ENCODE data around the gene PHLPP1. TPM values are rescaled to one million over a fixed set of nuclear protein-coding genes. Genes with fewer than 3 reads are reported as not detected.

Gene PHLPP1
- total RNA-seq, 2 experiments from 2014 or later = 8.2 to 8.6 TPM

DNA sequence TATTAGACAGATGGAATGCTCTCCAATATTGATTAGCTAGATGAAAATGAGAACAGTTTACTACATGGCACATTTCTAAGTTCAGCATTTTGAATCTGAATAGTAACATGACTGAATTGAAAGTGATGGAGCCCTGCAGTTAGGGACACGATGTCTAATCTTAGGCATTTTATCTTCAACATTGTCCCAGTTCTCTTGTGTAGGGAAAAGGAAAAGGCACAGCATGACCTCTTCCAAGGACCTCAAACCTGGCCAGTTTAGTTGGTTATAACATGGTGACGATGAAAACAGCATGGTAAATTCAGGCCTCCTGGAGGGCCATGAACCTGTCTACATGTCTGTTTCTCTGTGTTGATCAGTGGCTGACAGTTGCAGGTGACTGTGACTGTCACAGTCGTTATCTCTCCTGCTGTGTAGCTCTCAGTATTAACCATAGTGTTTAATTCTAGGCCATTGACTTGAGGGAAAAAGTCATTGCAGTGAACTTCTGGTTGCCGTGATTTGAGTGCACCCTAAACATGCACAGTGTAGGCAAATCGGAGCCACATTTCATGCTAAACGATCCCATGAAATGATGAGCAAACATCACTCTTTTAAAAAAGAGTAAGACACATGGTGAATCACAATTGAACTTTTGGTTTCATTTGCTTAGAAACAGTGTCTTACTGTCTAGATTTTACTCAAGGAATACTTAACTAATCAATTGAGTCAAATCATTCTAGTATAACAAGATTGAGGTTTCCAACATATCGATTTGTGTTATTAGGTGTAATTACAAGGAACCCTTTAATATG lies 129.7 kb downstream of the PHLPP1 start:
- CTCF ChIA-PET = interaction anchor here (1.3 kb wide), 1 partner anchor 14 kb away, joined by 3 read pairs; no protein-coding TSS in a partner anchor
- Mint-ChIP-seq H3K27me3 (no peaks in the 10 kb centered on the region), H3K4me1 (ENCODE audit: low read depth) (peaks cover 33% of the 10 kb centered on the region), H3K4me3 (peak overlapping the region; percentile 43), H3K36me3 (ENCODE audit: low read depth) (no peaks in the 10 kb centered on the region), H3K27ac (peak overlapping the region; percentile 77), H3K9me3 (no peaks in the 10 kb centered on the region)
- DNase-seq (peak; percentile 38), ATAC-seq (peak; percentile 86)
- POLR2A ChIA-PET = no interaction called here
- intact Hi-C loops (cut with micrococcal nuclease) = loop anchor here (5.0 to 10.0 kb wide), 2 partner anchors 60 to 128 kb away; partner anchors contain the start of gene PHLPP1
- TF ChIP-seq, protein P1, sequence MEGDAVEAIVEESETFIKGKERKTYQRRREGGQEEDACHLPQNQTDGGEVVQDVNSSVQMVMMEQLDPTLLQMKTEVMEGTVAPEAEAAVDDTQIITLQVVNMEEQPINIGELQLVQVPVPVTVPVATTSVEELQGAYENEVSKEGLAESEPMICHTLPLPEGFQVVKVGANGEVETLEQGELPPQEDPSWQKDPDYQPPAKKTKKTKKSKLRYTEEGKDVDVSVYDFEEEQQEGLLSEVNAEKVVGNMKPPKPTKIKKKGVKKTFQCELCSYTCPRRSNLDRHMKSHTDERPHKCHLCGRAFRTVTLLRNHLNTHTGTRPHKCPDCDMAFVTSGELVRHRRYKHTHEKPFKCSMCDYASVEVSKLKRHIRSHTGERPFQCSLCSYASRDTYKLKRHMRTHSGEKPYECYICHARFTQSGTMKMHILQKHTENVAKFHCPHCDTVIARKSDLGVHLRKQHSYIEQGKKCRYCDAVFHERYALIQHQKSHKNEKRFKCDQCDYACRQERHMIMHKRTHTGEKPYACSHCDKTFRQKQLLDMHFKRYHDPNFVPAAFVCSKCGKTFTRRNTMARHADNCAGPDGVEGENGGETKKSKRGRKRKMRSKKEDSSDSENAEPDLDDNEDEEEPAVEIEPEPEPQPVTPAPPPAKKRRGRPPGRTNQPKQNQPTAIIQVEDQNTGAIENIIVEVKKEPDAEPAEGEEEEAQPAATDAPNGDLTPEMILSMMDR (IDR thresholded peaks at IDR 0.05) = no peak

DNA sequence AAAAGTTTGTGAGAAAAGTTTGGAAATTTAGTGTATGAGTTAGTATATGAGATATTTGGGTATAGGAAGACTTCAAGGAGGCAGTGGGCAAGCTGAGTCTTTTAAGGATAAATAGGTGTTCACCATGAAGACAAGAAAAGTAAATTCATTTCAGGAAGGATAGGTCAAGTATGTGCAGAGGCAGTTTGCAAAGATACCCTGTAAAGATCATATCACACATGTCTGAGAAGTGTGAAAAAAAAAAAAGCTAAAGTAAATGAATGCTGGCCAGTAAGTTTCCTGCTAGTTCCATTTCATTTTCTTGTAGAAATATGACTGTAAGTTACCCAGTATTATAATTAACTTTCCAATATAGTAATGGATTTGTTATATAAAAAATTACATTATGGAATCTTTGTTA lies 131.0 kb downstream of the PHLPP1 start:
- Mint-ChIP-seq H3K27ac (peak overlapping the region; percentile 51), H3K9me3 (no peaks in the 10 kb centered on the region), H3K36me3 (ENCODE audit: low read depth) (no peaks in the 10 kb centered on the region), H3K4me1 (ENCODE audit: low read depth) (peaks cover 28% of the 10 kb centered on the region), H3K27me3 (no peaks in the 10 kb centered on the region), H3K4me3 (no peak overlapping the region)
- intact Hi-C loops (cut with micrococcal nuclease) = loop anchor here (5.0 to 10.0 kb wide), 2 partner anchors 62 to 129 kb away; partner anchors contain the start of gene PHLPP1
- TF ChIP-seq, protein P1 (IDR thresholded peaks at IDR 0.05) = no peak
- CTCF ChIA-PET = interaction anchor here (0.9 to 1.3 kb wide), 2 partner anchors 11 to 13 kb away, joined by 3 read pairs; no protein-coding TSS in a partner anchor
- POLR2A ChIA-PET = no interaction called here
- peak; percentile 12 for ATAC-seq
- DNase-seq = no peak

DNA sequence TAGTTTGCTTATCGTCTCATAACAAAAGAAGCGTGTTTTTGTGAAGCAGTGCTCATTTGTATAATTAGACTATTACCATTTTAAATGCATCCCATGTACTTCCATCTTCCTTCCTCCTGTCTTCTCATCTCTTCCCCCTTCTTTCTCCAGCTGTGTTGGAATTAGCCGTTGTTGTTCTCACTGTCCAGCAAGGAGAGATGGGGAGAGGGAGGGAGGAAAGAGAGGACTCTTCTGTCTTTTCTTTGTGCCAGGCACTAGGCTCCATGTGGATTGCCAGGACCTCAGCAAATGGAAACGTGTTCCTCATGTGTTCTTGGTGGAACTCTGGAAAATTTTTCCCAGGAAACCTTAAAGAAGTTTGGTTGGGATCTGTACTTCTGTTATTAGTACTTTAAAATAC lies 131.7 kb downstream of the PHLPP1 start:
- H3K27me3 Mint-ChIP-seq = no peaks in the 10 kb centered on the region
- ChIA-PET POLR2A (interaction anchor here (0.7 kb wide), 1 partner anchor 323 kb away, joined by 3 read pairs; no protein-coding TSS in a partner anchor), CTCF (no interaction called here)
- intact Hi-C loops (cut with micrococcal nuclease) = loop anchor here (5.0 to 10.0 kb wide), 2 partner anchors 62 to 130 kb away; partner anchors contain the start of gene PHLPP1
- no peaks in the 10 kb centered on the region for H3K9me3 Mint-ChIP-seq
- no peak overlapping the region for H3K27ac Mint-ChIP-seq
- peaks cover 28% of the 10 kb centered on the region for H3K4me1 Mint-ChIP-seq (ENCODE audit: low read depth)
- TF ChIP-seq, protein P1 (IDR thresholded peaks at IDR 0.05) = no peak
- H3K36me3 Mint-ChIP-seq (ENCODE audit: low read depth) = no peaks in the 10 kb centered on the region
- no peak for ATAC-seq
- DNase-seq = no peak
- H3K4me3 Mint-ChIP-seq = no peak overlapping the region

DNA sequence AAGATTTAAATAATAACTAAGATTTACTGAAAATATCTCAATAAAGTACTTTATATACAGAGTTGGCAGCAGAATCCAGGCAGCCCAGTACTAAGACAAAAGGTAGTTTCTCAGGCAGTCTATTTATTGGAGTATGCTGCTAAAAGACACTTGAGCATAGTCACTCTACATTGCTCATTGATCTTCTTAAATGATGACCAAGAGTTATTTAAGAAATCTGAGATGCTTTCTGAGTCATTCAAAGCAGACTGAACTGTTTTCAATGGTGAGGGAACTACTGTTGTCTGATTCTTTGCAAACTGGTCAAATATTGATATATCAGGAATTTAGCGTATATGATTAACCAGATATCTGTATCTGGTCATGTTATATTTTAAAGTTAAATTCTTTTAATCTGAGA lies 133.6 kb downstream of the PHLPP1 start:
- Mint-ChIP-seq H3K36me3 (ENCODE audit: low read depth) (no peaks in the 10 kb centered on the region), H3K27ac (no peak overlapping the region), H3K9me3 (no peaks in the 10 kb centered on the region), H3K4me1 (ENCODE audit: low read depth) (peaks cover 19% of the 10 kb centered on the region), H3K4me3 (no peak overlapping the region), H3K27me3 (no peaks in the 10 kb centered on the region)
- TF ChIP-seq, protein P1 (IDR thresholded peaks at IDR 0.05) = no peak
- DNase-seq = no peak
- intact Hi-C loops (cut with micrococcal nuclease) = loop anchor here (5.0 to 10.0 kb wide), 2 partner anchors 64 to 132 kb away; partner anchors contain the start of gene PHLPP1
- ATAC-seq = no peak
- POLR2A ChIA-PET = no interaction called here
- CTCF ChIA-PET = no interaction called here

Data from activated CD8-positive, alpha-beta T cell treated with anti-CD3 and anti-CD28 coated beads for 36 hours (primary cell).